ENCODE measurements around the gene IFT88. TPM values are rescaled to one million over a fixed set of nuclear protein-coding genes. Genes with fewer than 3 reads are reported as not detected.

IFT88 gene
- total RNA-seq, 1 experiment from 2014 or later = 10.8 TPM

DNA sequence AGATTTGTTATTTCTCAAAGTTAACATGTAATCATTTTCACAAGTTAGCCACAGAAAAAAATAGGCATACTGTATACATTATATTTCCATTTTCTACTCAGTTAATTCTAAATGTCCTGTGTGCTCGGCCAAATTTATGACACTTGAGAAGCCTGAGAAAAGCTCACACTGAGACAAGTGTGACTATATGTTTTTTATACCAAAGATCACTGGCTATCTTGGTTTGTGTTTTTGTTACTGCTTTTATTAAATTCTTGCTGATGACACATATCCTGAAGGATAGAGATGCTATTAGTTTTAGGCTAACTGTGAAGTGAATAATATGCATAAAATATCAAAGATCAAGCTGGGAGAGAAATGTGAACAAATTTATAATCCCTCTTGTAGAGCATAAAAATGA, 87.2 kb downstream of the IFT88 start:
- no peak overlapping the region for H3K4me2 ChIP-seq (ENCODE audit: low read depth, low read length, poor library complexity, severe bottlenecking)

DNA sequence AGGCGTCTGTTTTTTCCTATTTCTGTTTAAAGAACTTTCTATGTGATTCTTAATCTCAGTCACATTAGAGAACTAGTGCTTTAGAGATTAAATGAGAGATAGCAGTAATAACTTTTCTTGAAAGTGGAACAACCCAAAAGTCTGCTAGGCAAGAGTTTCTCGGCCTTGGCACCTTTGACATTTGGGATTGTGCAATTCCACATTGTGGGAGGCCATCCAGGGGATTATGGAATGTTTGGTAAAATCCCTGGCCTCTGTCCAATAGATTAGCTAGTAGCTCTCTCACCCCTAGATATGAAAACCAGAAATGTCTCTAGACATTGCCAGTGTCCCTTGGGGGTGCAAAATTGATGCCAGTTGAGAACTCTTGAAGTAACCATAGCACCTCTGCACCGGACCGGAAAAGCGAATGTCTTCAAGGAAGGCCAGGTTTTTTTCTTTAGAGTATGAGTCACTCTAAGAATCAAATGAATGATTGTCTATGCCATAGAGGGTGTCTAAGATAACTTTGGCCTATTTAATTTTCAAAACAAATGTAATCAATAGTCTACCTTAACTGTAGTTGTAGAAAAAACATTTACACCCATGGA, 91.6 kb downstream of the IFT88 start:
- no peaks in the 10 kb centered on the region for H3K27me3 ChIP-seq (ENCODE audit: low read length)
- DNase-seq = no peak
- no peaks in the 10 kb centered on the region for H3K36me3 ChIP-seq (ENCODE audit: insufficient read depth, low read length)
- no peaks in the 10 kb centered on the region for H3K9me3 ChIP-seq (ENCODE audit: low read length)
- no peak overlapping the region for H3K4me2 ChIP-seq (ENCODE audit: low read depth, low read length, poor library complexity, severe bottlenecking)
- no peak overlapping the region for H2AFZ ChIP-seq (ENCODE audit: low read length)
- no peaks in the 10 kb centered on the region for H3K9me2 ChIP-seq (replicated peaks; ENCODE audit: insufficient read depth, low read length)
- no peak overlapping the region for H3K9ac ChIP-seq (ENCODE audit: low read length)
- no peaks in the 10 kb centered on the region for H3K4me1 ChIP-seq (ENCODE audit: low read length)
- no peak overlapping the region for H3K27ac ChIP-seq (ENCODE audit: low read length)
- H3K79me2 ChIP-seq (ENCODE audit: low read length) = no peaks in the 10 kb centered on the region
- H3K4me3 ChIP-seq (ENCODE audit: low read length) = no peak overlapping the region
- no peaks in the 10 kb centered on the region for H4K20me1 ChIP-seq (ENCODE audit: insufficient read depth, low read depth, low read length)

More for the DNA sequence above, 87.2 kb downstream of the IFT88 start:
- Histone ChIP-seq H3K27ac (ENCODE audit: low read length) (no peak overlapping the region), H3K79me2 (ENCODE audit: low read length) (no peaks in the 10 kb centered on the region), H3K36me3 (ENCODE audit: insufficient read depth, low read length) (no peaks in the 10 kb centered on the region), H3K9ac (ENCODE audit: low read length) (no peak overlapping the region), H3K4me3 (ENCODE audit: low read length) (no peak overlapping the region), H3K4me1 (ENCODE audit: low read length) (no peaks in the 10 kb centered on the region), H3K27me3 (ENCODE audit: low read length) (no peaks in the 10 kb centered on the region), H2AFZ (ENCODE audit: low read length) (no peak overlapping the region), H3K9me3 (ENCODE audit: low read length) (no peaks in the 10 kb centered on the region), H4K20me1 (ENCODE audit: insufficient read depth, low read depth, low read length) (no peaks in the 10 kb centered on the region), H3K9me2 (replicated peaks; ENCODE audit: insufficient read depth, low read length) (no peaks in the 10 kb centered on the region)
- no peak for DNase-seq

DNA sequence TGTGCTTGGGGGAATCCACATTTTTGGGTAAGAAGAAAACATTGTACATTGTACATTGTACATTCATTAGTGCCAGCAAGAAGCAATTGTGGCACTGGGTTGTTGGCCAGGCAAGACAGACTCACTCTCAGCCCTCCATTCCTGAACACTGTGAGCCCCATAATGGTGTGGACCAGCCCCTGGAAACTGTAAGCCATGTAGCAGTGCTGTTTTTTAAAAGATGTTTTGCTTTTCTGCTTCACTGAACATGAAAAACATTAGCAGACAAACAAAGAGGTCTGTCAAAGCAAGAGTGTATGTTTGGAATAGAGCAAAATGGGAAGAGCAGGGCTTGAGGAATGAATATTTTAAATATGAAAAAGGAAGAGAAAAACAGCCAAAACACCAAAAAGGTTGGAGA, 97.4 kb downstream of the IFT88 start:
- H3K27me3 ChIP-seq (ENCODE audit: low read length) = no peaks in the 10 kb centered on the region
- H3K27ac ChIP-seq (ENCODE audit: low read length) = no peak overlapping the region
- H3K9ac ChIP-seq (ENCODE audit: low read length) = no peak overlapping the region
- no peaks in the 10 kb centered on the region for H3K79me2 ChIP-seq (ENCODE audit: low read length)
- H3K4me1 ChIP-seq (ENCODE audit: low read length) = peaks cover 4% of the 10 kb centered on the region; the same call in 1 of the 2 replicates
- no peak overlapping the region for H2AFZ ChIP-seq (ENCODE audit: low read length)
- no peak overlapping the region for H3K4me2 ChIP-seq (ENCODE audit: low read depth, low read length, poor library complexity, severe bottlenecking)
- no peak overlapping the region for H3K4me3 ChIP-seq (ENCODE audit: low read length)
- no peaks in the 10 kb centered on the region for H3K36me3 ChIP-seq (ENCODE audit: insufficient read depth, low read length)
- no peaks in the 10 kb centered on the region for H3K9me3 ChIP-seq (ENCODE audit: low read length)
- DNase-seq = no peak
- H3K9me2 ChIP-seq (replicated peaks; ENCODE audit: insufficient read depth, low read length) = no peaks in the 10 kb centered on the region
- H4K20me1 ChIP-seq (ENCODE audit: insufficient read depth, low read depth, low read length) = no peaks in the 10 kb centered on the region

DNA sequence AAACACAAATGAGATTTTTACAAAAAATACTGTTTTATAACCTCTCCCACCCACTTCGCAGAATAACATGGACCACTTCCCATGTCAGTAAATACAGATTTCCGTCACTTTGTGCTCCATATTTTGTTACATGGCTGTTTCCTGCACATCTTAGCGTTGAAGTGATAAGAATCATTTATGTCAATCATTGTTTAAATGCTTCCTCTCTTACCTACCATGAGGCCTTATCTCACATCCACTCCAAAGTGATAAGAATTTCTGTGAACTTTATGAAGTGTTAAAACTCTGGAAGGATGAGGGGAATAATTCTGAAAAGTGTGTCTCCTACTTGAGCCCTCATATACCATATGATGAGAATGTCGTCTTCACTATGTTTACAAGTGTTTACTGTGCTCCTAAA, 100.0 kb downstream of the IFT88 start:
- no peak overlapping the region for H3K4me2 ChIP-seq (ENCODE audit: low read depth, low read length, poor library complexity, severe bottlenecking)
- no peaks in the 10 kb centered on the region for H3K9me3 ChIP-seq (ENCODE audit: low read length)
- no peaks in the 10 kb centered on the region for H3K79me2 ChIP-seq (ENCODE audit: low read length)
- no peak overlapping the region for H3K4me3 ChIP-seq (ENCODE audit: low read length)
- no peaks in the 10 kb centered on the region for H3K36me3 ChIP-seq (ENCODE audit: insufficient read depth, low read length)
- H3K9me2 ChIP-seq (replicated peaks; ENCODE audit: insufficient read depth, low read length) = no peaks in the 10 kb centered on the region
- H2AFZ ChIP-seq (ENCODE audit: low read length) = no peak overlapping the region
- no peak overlapping the region for H3K27ac ChIP-seq (ENCODE audit: low read length)
- H3K4me1 ChIP-seq (ENCODE audit: low read length) = peaks cover 4% of the 10 kb centered on the region; the same call in 1 of the 2 replicates
- DNase-seq = no peak
- H3K9ac ChIP-seq (ENCODE audit: low read length) = no peak overlapping the region
- no peaks in the 10 kb centered on the region for H3K27me3 ChIP-seq (ENCODE audit: low read length)
- H4K20me1 ChIP-seq (ENCODE audit: insufficient read depth, low read depth, low read length) = no peaks in the 10 kb centered on the region

DNA sequence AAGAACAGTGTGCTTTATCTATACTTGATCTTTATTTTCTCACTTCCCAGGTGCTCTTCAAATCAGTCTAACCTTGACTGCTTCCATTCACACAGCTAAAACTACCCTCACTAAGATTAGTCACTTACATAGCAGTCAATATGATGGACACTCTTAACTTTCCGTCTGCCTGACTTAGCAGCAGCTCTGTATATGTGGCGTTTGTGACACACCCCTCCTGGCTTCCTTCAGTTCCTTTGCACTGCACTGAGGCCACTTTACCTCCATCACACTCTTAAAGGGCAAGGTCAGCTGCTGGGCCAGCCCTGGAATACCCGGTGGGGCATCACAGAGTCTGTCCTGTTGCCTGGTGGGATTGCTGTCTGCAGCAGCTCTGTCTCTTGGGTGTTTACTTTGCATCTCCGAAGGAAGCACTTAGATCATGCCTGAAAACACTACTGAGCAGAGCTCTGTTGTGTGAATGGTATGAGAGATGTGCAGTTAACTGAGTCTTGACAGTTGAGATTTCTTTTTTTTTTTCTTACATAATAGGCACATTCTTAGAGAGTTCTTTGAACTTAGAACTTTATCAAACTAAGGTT, 101.0 kb downstream of the IFT88 start:
- no peaks in the 10 kb centered on the region for H3K36me3 ChIP-seq (ENCODE audit: insufficient read depth, low read length)
- H3K9ac ChIP-seq (ENCODE audit: low read length) = no peak overlapping the region
- H3K9me2 ChIP-seq (replicated peaks; ENCODE audit: insufficient read depth, low read length) = no peaks in the 10 kb centered on the region
- no peaks in the 10 kb centered on the region for H4K20me1 ChIP-seq (ENCODE audit: insufficient read depth, low read depth, low read length)
- no peak overlapping the region for H3K4me2 ChIP-seq (ENCODE audit: low read depth, low read length, poor library complexity, severe bottlenecking)
- H3K79me2 ChIP-seq (ENCODE audit: low read length) = no peaks in the 10 kb centered on the region
- H3K27ac ChIP-seq (ENCODE audit: low read length) = no peak overlapping the region
- no peak overlapping the region for H3K4me3 ChIP-seq (ENCODE audit: low read length)
- H3K27me3 ChIP-seq (ENCODE audit: low read length) = no peaks in the 10 kb centered on the region
- no peak overlapping the region for H2AFZ ChIP-seq (ENCODE audit: low read length)
- H3K9me3 ChIP-seq (ENCODE audit: low read length) = no peaks in the 10 kb centered on the region
- DNase-seq = no peak
- peaks cover 4% of the 10 kb centered on the region; the same call in 1 of the 2 replicates for H3K4me1 ChIP-seq (ENCODE audit: low read length)

DNA sequence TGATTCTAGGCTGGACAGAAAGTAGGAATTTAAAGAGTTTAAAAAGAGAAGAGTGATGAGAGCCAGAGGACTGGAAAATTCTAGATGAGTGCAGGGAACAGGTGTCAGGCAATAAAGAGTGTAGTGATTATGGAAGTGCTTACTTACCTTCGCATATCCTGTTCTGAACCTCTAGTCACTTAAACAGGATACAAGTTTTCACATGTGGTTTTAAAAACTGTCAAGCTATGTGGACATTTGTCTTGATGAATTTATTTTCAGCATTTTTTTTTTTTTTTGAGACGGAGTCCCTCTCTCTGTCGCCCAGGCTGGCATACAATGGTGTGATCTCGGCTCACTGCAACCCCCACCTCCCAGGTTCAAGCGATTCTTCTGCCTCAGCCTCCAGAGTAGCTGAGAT, 102.2 kb downstream of the IFT88 start:
- Histone ChIP-seq H3K9me3 (ENCODE audit: low read length) (no peaks in the 10 kb centered on the region), H3K9ac (ENCODE audit: low read length) (no peak overlapping the region), H3K4me2 (ENCODE audit: low read depth, low read length, poor library complexity, severe bottlenecking) (no peak overlapping the region), H3K4me1 (ENCODE audit: low read length) (peaks cover 4% of the 10 kb centered on the region; the same call in 1 of the 2 replicates), H3K36me3 (ENCODE audit: insufficient read depth, low read length) (no peaks in the 10 kb centered on the region), H2AFZ (ENCODE audit: low read length) (no peak overlapping the region), H4K20me1 (ENCODE audit: insufficient read depth, low read depth, low read length) (no peaks in the 10 kb centered on the region), H3K9me2 (replicated peaks; ENCODE audit: insufficient read depth, low read length) (no peaks in the 10 kb centered on the region), H3K27ac (ENCODE audit: low read length) (no peak overlapping the region), H3K79me2 (ENCODE audit: low read length) (no peaks in the 10 kb centered on the region), H3K4me3 (ENCODE audit: low read length) (no peak overlapping the region), H3K27me3 (ENCODE audit: low read length) (no peaks in the 10 kb centered on the region)
- no peak for DNase-seq

DNA sequence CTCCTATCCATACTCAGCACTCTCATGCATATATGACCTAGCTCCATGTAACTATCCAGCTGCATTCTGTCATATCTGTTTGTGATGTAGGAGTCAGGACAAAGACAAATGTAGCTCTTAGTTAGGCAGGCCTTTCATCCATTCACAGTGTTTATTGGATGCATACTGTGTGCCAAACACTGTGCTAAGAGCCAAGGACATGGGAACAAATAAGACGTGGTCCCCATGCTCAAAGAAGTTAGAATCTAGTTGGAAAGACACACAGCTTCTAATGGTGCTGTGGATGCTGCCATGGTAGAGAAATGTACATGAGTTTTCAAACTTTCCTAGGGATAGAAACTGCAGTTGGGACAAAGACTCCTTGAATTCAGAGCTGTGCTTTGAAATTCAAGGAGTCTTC, 104.8 kb downstream of the IFT88 start:
- H3K36me3 ChIP-seq (ENCODE audit: insufficient read depth, low read length) = no peaks in the 10 kb centered on the region
- H3K4me1 ChIP-seq (ENCODE audit: low read length) = peaks cover 4% of the 10 kb centered on the region; the same call in 1 of the 2 replicates
- H3K9me2 ChIP-seq (replicated peaks; ENCODE audit: insufficient read depth, low read length) = no peaks in the 10 kb centered on the region
- no peaks in the 10 kb centered on the region for H3K79me2 ChIP-seq (ENCODE audit: low read length)
- H3K27ac ChIP-seq (ENCODE audit: low read length) = no peak overlapping the region
- H3K4me3 ChIP-seq (ENCODE audit: low read length) = no peak overlapping the region
- H3K4me2 ChIP-seq (ENCODE audit: low read depth, low read length, poor library complexity, severe bottlenecking) = no peak overlapping the region
- H3K9ac ChIP-seq (ENCODE audit: low read length) = no peak overlapping the region
- H2AFZ ChIP-seq (ENCODE audit: low read length) = no peak overlapping the region
- no peaks in the 10 kb centered on the region for H3K27me3 ChIP-seq (ENCODE audit: low read length)
- no peak for DNase-seq
- no peaks in the 10 kb centered on the region for H3K9me3 ChIP-seq (ENCODE audit: low read length)
- no peaks in the 10 kb centered on the region for H4K20me1 ChIP-seq (ENCODE audit: insufficient read depth, low read depth, low read length)

DNA sequence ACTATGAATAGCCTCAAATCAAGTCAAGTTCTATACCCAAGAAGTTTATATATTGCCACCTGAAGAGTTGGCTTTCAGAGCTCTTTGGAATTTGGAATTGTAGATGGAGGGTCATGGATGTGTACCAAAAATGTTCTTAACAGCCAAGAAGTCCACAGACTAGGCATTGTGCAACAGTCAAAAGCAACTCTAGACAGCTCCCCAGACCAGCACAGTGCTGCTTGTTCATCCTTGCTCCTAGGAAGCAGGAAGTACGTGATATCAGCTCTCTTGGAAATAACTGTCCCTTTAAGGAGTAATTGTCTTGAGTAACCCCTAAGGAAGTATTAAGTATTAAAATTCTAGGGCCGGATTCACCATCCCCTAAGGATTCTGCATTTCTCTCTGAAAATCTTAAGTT, 105.8 kb downstream of the IFT88 start:
- no peak overlapping the region for H2AFZ ChIP-seq (ENCODE audit: low read length)
- no peaks in the 10 kb centered on the region for H3K79me2 ChIP-seq (ENCODE audit: low read length)
- H4K20me1 ChIP-seq (ENCODE audit: insufficient read depth, low read depth, low read length) = no peaks in the 10 kb centered on the region
- no peak for DNase-seq
- H3K4me3 ChIP-seq (ENCODE audit: low read length) = no peak overlapping the region
- H3K4me2 ChIP-seq (ENCODE audit: low read depth, low read length, poor library complexity, severe bottlenecking) = no peak overlapping the region
- no peak overlapping the region for H3K9ac ChIP-seq (ENCODE audit: low read length)
- H3K9me3 ChIP-seq (ENCODE audit: low read length) = no peaks in the 10 kb centered on the region
- no peaks in the 10 kb centered on the region for H3K9me2 ChIP-seq (replicated peaks; ENCODE audit: insufficient read depth, low read length)
- no peak overlapping the region for H3K27ac ChIP-seq (ENCODE audit: low read length)
- no peaks in the 10 kb centered on the region for H3K27me3 ChIP-seq (ENCODE audit: low read length)
- no peaks in the 10 kb centered on the region for H3K4me1 ChIP-seq (ENCODE audit: low read length)
- H3K36me3 ChIP-seq (ENCODE audit: insufficient read depth, low read length) = no peaks in the 10 kb centered on the region

Measured in Karpas-422 (cell line).